ENCODE measurements around the gene ELOVL6.
"Not testable (repeated sequence)": the region's sequence is repeated elsewhere in the genome, so short reads cannot be mapped to it uniquely, and the experiment has no call there.

ELOVL6 gene

GRCh38 chr4:110055158-110055768, 143.2 kb downstream of the ELOVL6 start:
- Histone ChIP-seq H3K9ac (ENCODE audit: low read depth, low read length) (no peak overlapping the region), H3K27ac (ENCODE audit: low read depth, low read length) (peak overlapping the region; percentile 51), H3K4me1 (ENCODE audit: insufficient read depth, low read length) (peaks cover 8% of the 10 kb centered on the region; the same call in 1 of the 2 replicates), H3K36me3 (ENCODE audit: insufficient read depth, low read length) (peaks cover 34% of the 10 kb centered on the region), H3K9me3 (ENCODE audit: insufficient read depth, low read depth, low read length) (no peaks in the 10 kb centered on the region), H3K4me3 (ENCODE audit: low read length) (no peak overlapping the region), H3K27me3 (ENCODE audit: insufficient read depth, low read length) (no peaks in the 10 kb centered on the region)
- 91% methylated on average over 3 of the region's 3 CpGs for WGBS

DNA sequence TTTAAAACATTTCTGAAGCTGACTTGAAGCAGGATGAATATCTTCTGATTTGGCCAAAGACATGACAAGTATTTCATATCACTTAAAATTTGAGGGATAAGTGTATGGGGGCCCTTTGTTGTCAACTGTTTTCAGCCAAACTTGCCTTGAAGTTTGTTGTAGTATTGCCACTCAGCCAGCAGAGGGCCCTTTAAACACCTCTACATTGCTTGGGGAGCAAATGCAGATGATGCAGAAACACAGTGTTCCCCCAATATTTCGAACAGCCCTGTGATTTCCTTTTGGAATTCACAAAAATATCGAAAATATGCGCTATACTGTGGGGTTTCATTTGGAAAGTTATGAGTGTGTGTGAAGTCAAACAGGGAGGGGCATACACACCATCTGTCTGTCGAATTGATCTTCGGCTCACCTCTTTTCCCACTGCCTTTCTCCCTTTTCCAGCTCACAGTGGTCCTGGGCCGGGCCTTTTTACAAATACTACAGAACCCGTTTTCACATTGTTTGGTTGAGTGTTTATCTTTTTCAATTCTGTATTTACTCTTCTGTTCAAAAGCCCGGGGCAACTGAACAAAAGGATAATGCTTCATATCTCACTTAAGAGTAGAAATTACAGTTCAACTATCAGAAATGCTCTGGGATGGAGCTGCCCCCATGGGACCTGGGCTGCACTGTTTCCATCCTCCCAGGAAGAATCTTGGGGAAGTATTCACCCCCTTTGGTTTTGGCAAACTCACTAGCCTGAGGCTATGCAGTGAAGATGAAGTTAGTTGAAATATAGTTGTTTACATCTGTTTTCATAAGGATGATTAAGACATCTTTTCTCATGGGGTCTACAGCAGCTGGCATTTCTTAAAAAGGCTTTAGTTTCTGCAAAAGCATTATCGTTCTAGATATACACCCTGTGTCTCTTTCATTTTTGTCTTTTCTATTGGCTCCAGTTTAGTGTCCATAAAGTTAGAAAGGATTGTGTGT, 148.2 kb downstream of the ELOVL6 start:
- H3K9me3 ChIP-seq (ENCODE audit: insufficient read depth, low read depth, low read length): no peaks in the 10 kb centered on the region
- no peak overlapping the region for H3K9ac ChIP-seq (ENCODE audit: low read depth, low read length)
- H3K4me3 ChIP-seq (ENCODE audit: low read length): no peak overlapping the region
- H3K4me1 ChIP-seq (ENCODE audit: insufficient read depth, low read length): peaks cover 1% of the 10 kb centered on the region; the same call in 1 of the 2 replicates
- H3K27ac ChIP-seq (ENCODE audit: low read depth, low read length): no peak overlapping the region
- 94% methylated on average over 7 of the region's 9 CpGs for WGBS
- H3K36me3 ChIP-seq (ENCODE audit: insufficient read depth, low read length): peaks cover 55% of the 10 kb centered on the region
- no peaks in the 10 kb centered on the region for H3K27me3 ChIP-seq (ENCODE audit: insufficient read depth, low read length)

DNA sequence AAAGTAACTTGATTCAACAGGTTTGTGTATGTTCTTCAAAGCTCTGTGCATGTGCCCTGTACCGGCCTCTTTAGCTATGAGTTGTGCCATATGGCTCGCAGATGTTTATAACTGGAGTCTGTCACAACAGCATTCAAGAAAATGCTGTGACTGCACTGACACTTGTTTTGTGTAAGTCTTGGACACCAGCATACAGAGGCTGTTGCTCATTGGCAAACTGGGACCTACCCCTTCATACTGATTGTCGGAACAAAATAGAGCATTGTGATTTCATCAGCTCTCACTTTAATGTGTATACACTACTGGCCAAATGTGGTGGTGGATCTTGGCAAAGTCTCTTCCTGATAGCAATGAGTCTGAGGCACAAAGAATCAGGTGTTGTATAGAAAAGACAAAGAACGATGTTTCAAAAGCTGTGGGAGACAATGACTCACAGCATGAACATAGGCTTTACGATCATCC, 151.8 kb downstream of the ELOVL6 start:
- Histone ChIP-seq H3K27me3 (ENCODE audit: insufficient read depth, low read length) (no peaks in the 10 kb centered on the region), H3K9me3 (ENCODE audit: insufficient read depth, low read depth, low read length) (no peaks in the 10 kb centered on the region), H3K27ac (ENCODE audit: low read depth, low read length) (no peak overlapping the region), H3K9ac (ENCODE audit: low read depth, low read length) (no peak overlapping the region), H3K4me1 (ENCODE audit: insufficient read depth, low read length) (peaks cover 8% of the 10 kb centered on the region; the same call in 1 of the 2 replicates), H3K4me3 (ENCODE audit: low read length) (no peak overlapping the region), H3K36me3 (ENCODE audit: insufficient read depth, low read length) (peaks cover 36% of the 10 kb centered on the region)
- 96% methylated on average over 5 of the region's 5 CpGs for WGBS

GRCh38 chr4:110042545-110043517, 155.6 kb downstream of the ELOVL6 start:
- H3K4me1 ChIP-seq (ENCODE audit: insufficient read depth, low read length): peaks cover 8% of the 10 kb centered on the region; the same call in 1 of the 2 replicates
- 66% methylated on average over 11 of the region's 13 CpGs for WGBS
- H3K9ac ChIP-seq (ENCODE audit: low read depth, low read length): no peak overlapping the region
- H3K4me3 ChIP-seq (ENCODE audit: low read length): no peak overlapping the region
- 0 out of 2 replicates have a peak, but pooled peaks cover 5% of the 10 kb centered on the region for H3K36me3 ChIP-seq (ENCODE audit: insufficient read depth, low read length)
- H3K27me3 ChIP-seq (ENCODE audit: insufficient read depth, low read length): no peaks in the 10 kb centered on the region
- H3K27ac ChIP-seq (ENCODE audit: low read depth, low read length): no peak overlapping the region
- H3K9me3 ChIP-seq (ENCODE audit: insufficient read depth, low read depth, low read length): no peaks in the 10 kb centered on the region

GRCh38 chr4:110041735-110042134, 156.7 kb downstream of the ELOVL6 start:
- H3K27me3 ChIP-seq (ENCODE audit: insufficient read depth, low read length): no peaks in the 10 kb centered on the region
- H3K36me3 ChIP-seq (ENCODE audit: insufficient read depth, low read length): 0 out of 2 replicates have a peak, but pooled peaks cover 5% of the 10 kb centered on the region
- WGBS: 73% methylated on average over 1 of the region's 1 CpG
- H3K4me3 ChIP-seq (ENCODE audit: low read length): no peak overlapping the region
- H3K9me3 ChIP-seq (ENCODE audit: insufficient read depth, low read depth, low read length): no peaks in the 10 kb centered on the region
- no peak overlapping the region for H3K27ac ChIP-seq (ENCODE audit: low read depth, low read length)
- no peak overlapping the region for H3K9ac ChIP-seq (ENCODE audit: low read depth, low read length)
- H3K4me1 ChIP-seq (ENCODE audit: insufficient read depth, low read length): peaks cover 8% of the 10 kb centered on the region; the same call in 1 of the 2 replicates

DNA sequence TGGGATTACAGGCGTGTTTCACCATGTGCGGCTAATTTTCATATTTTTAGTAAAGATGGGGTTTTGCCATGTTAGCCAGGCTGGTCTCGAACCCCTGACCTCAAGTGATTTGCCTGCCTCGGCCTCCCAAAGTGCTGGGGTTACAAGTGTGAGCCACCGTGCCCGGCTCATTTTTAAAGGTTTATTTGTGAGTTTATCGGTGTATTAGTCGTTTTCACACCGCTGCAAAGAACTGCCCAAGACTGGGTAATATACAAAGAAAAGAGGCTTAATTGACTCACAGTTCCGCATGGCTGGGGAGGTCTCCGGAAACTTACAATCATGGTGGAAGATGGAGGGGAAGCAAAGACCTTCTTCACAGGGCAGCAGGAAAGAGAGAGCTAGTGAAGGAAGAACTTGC, 159.3 kb downstream of the ELOVL6 start:
- H3K27me3 ChIP-seq (ENCODE audit: insufficient read depth, low read length); H3K4me3 ChIP-seq (ENCODE audit: low read length); H3K9ac ChIP-seq (ENCODE audit: low read depth, low read length); H3K4me1 ChIP-seq (ENCODE audit: insufficient read depth, low read length); H3K9me3 ChIP-seq (ENCODE audit: insufficient read depth, low read depth, low read length); H3K27ac ChIP-seq (ENCODE audit: low read depth, low read length); H3K36me3 ChIP-seq (ENCODE audit: insufficient read depth, low read length): not testable (repeated sequence)
- WGBS: 96% methylated on average over 11 of the region's 11 CpGs

- no peaks in the 10 kb centered on the region for H3K9me3 ChIP-seq (ENCODE audit: insufficient read depth, low read depth, low read length)
- no peaks in the 10 kb centered on the region for H3K36me3 ChIP-seq (ENCODE audit: insufficient read depth, low read length)
- H3K4me1 ChIP-seq (ENCODE audit: insufficient read depth, low read length): no peaks in the 10 kb centered on the region
- H3K4me3 ChIP-seq (ENCODE audit: low read length): no peak overlapping the region
- 89% methylated on average over 2 of the region's 3 CpGs for WGBS
- no peak overlapping the region for H3K9ac ChIP-seq (ENCODE audit: low read depth, low read length)
- H3K27ac ChIP-seq (ENCODE audit: low read depth, low read length): no peak overlapping the region
- no peaks in the 10 kb centered on the region for H3K27me3 ChIP-seq (ENCODE audit: insufficient read depth, low read length)
Observed at GRCh38 chr4:110034026-110034393, 164.4 kb downstream of the ELOVL6 start.

GRCh38 chr4:110033355-110034025, 164.9 kb downstream of the ELOVL6 start:
- WGBS: 97% methylated on average over 6 of the region's 8 CpGs
- no peaks in the 10 kb centered on the region for H3K27me3 ChIP-seq (ENCODE audit: insufficient read depth, low read length)
- no peaks in the 10 kb centered on the region for H3K36me3 ChIP-seq (ENCODE audit: insufficient read depth, low read length)
- no peak overlapping the region for H3K27ac ChIP-seq (ENCODE audit: low read depth, low read length)
- no peaks in the 10 kb centered on the region for H3K9me3 ChIP-seq (ENCODE audit: insufficient read depth, low read depth, low read length)
- H3K4me3 ChIP-seq (ENCODE audit: low read length): no peak overlapping the region
- H3K9ac ChIP-seq (ENCODE audit: low read depth, low read length): no peak overlapping the region
- no peaks in the 10 kb centered on the region for H3K4me1 ChIP-seq (ENCODE audit: insufficient read depth, low read length)

DNA sequence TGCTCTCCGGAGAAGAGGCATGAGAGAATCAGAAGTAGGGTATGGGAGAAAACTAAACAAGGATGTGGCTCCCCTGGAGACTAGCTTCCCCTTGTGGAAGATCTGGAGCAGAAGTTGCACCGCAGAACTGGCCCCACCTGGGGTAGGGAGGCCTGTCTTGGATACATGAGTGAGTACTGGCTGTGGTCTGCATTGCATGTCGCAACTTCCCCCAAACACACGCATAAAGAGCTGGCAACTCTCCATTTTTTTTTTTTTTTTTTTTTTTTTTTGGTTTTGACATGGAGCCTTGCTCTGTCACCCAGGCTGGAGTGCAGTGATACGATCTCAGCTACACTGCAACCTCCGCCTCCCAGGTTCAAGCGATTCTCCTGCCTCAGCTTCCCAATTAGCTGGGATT, 165.8 kb downstream of the ELOVL6 start:
- WGBS: 97% methylated on average over 7 of the region's 7 CpGs
- Histone ChIP-seq H3K4me3 (ENCODE audit: low read length) (no peak overlapping the region), H3K27ac (ENCODE audit: low read depth, low read length) (no peak overlapping the region), H3K9ac (ENCODE audit: low read depth, low read length) (no peak overlapping the region), H3K4me1 (ENCODE audit: insufficient read depth, low read length) (no peaks in the 10 kb centered on the region), H3K36me3 (ENCODE audit: insufficient read depth, low read length) (no peaks in the 10 kb centered on the region), H3K27me3 (ENCODE audit: insufficient read depth, low read length) (no peaks in the 10 kb centered on the region), H3K9me3 (ENCODE audit: insufficient read depth, low read depth, low read length) (no peaks in the 10 kb centered on the region)

DNA sequence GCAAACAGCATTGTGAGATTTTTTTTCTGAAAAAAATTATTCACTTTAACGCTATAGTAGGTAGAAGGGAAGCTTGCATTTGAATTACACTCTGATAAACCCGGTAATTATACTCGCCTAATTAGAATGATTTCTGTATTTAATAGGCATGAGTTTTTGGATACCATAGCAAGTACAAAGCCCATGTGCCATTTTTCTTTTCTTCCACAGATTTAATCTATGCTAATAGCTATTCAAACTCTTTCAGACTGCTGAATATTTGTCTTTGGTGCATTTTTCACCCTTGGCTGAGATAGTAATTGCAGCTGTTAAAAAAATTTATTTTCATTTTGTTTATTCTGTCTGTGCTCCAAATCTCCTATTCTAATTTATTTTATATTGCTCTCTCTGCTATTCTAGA, 172.7 kb downstream of the ELOVL6 start:
- no peak overlapping the region for H3K9ac ChIP-seq (ENCODE audit: low read depth, low read length)
- 100% methylated on average over 3 of the region's 3 CpGs for WGBS
- H3K4me1 ChIP-seq (ENCODE audit: insufficient read depth, low read length): peaks cover 5% of the 10 kb centered on the region
- H3K27me3 ChIP-seq (ENCODE audit: insufficient read depth, low read length): no peaks in the 10 kb centered on the region
- H3K27ac ChIP-seq (ENCODE audit: low read depth, low read length): no peak overlapping the region
- no peaks in the 10 kb centered on the region for H3K36me3 ChIP-seq (ENCODE audit: insufficient read depth, low read length)
- no peak overlapping the region for H3K4me3 ChIP-seq (ENCODE audit: low read length)
- no peaks in the 10 kb centered on the region for H3K9me3 ChIP-seq (ENCODE audit: insufficient read depth, low read depth, low read length)

All from HUES64 (cell line).